D341Med (cell line): ENCODE data around the gene LYPD6B.

Experiments used
- DNase-seq: peaks from one replicate; pipeline ENCODE4 v3.0.0; 2012; ENCODE audit warnings: low spot score

Gene LYPD6B

GRCh38 chr2:149038442-149039212, at the start of gene LYPD6B:
TSS of gene LYPD6B (plus strand) at chr2:149038699. CDS start at chr2:149130949, 92,250 bp downstream.
- DNase-seq: peak; percentile 62

- peak; percentile 67 for DNase-seq
Measured at GRCh38 chr2:148989882-148990493, 48.5 kb upstream of the LYPD6B start.

GRCh38 chr2:148990968-148991367, 47.5 kb upstream of the LYPD6B start:
- no peak for DNase-seq

- no peak for DNase-seq
Measured at GRCh38 chr2:148992448-148992847, 46.1 kb upstream of the LYPD6B start.

GRCh38 chr2:148993351-148993750, 45.1 kb upstream of the LYPD6B start:
- no peak for DNase-seq

- DNase-seq: no peak
Measured at GRCh38 chr2:148994341-148994740, 44.2 kb upstream of the LYPD6B start.

- DNase-seq: no peak
Measured at GRCh38 chr2:148996805-148997204, 41.7 kb upstream of the LYPD6B start.

- no peak for DNase-seq
Measured at GRCh38 chr2:148998165-148998830, 40.2 kb upstream of the LYPD6B start.

- DNase-seq: no peak
Measured at GRCh38 chr2:148998831-148999200, 39.7 kb upstream of the LYPD6B start.

- no peak for DNase-seq
Measured at GRCh38 chr2:148999451-148999921, 39.0 kb upstream of the LYPD6B start.

- no peak for DNase-seq
Measured at GRCh38 chr2:149000158-149000938, 38.2 kb upstream of the LYPD6B start.

- no peak for DNase-seq
Measured at GRCh38 chr2:149001496-149001895, 37.0 kb upstream of the LYPD6B start.

GRCh38 chr2:149002378-149002890, 36.1 kb upstream of the LYPD6B start:
- DNase-seq: no peak

- DNase-seq: no peak
Measured at GRCh38 chr2:149002891-149003740, 35.4 kb upstream of the LYPD6B start.

GRCh38 chr2:149004836-149005235, 33.7 kb upstream of the LYPD6B start:
- DNase-seq: no peak

GRCh38 chr2:149005471-149006077, 32.9 kb upstream of the LYPD6B start:
- DNase-seq: no peak

- DNase-seq: no peak
Measured at GRCh38 chr2:149006883-149007543, 31.5 kb upstream of the LYPD6B start.

- DNase-seq: no peak
Measured at GRCh38 chr2:149008381-149008780, 30.1 kb upstream of the LYPD6B start.

- DNase-seq: no peak
Measured at GRCh38 chr2:149009576-149010461, 28.7 kb upstream of the LYPD6B start.
